ENCODE measurements around the gene CLEC16A.
A peak's percentile ranks its signal among the peaks of the same experiment; 100 is the strongest.
"Not testable (repeated sequence)": the region's sequence is repeated elsewhere in the genome, so short reads cannot be mapped to it uniquely, and the experiment has no call there.

CLEC16A gene

GRCh38 chr16:11088831-11089230, 144.5 kb downstream of the CLEC16A start:
- no peak for DNase-seq

- DNase-seq, result no peak
These were observed 145.2 kb downstream of the CLEC16A start for GRCh38 chr16:11089504-11090124.

- no peak for DNase-seq
These were observed 145.9 kb downstream of the CLEC16A start for GRCh38 chr16:11090232-11090631.

GRCh38 chr16:11091021-11091785, 146.8 kb downstream of the CLEC16A start:
- peak in 1 of 2 donors; percentile 58 for DNase-seq

- no peak for DNase-seq
These were observed 148.6 kb downstream of the CLEC16A start for GRCh38 chr16:11092788-11093571.

GRCh38 chr16:11093572-11094074, 149.3 kb downstream of the CLEC16A start:
- DNase-seq, result no peak

- peak; percentile 67 to 76 for DNase-seq
These were observed 149.9 kb downstream of the CLEC16A start for GRCh38 chr16:11094075-11094856.

GRCh38 chr16:11094857-11095565, 150.6 kb downstream of the CLEC16A start:
- DNase-seq, result peak in 1 of 2 donors; percentile 43

- DNase-seq, result no peak
These were observed 151.6 kb downstream of the CLEC16A start for GRCh38 chr16:11095935-11096334.

GRCh38 chr16:11097094-11097786, 152.9 kb downstream of the CLEC16A start:
- no peak for DNase-seq

- no peak for DNase-seq
These were observed 153.4 kb downstream of the CLEC16A start for GRCh38 chr16:11097787-11098167.

- no peak for DNase-seq
These were observed 154.4 kb downstream of the CLEC16A start for GRCh38 chr16:11098601-11099390.

GRCh38 chr16:11099672-11100205, 155.4 kb downstream of the CLEC16A start:
- no peak for DNase-seq

GRCh38 chr16:11100239-11100750, 155.9 kb downstream of the CLEC16A start:
- peak; percentile 59 to 71 for DNase-seq

GRCh38 chr16:11101283-11101682, 156.9 kb downstream of the CLEC16A start:
- no peak for DNase-seq

GRCh38 chr16:11101695-11102522, 157.5 kb downstream of the CLEC16A start:
- no peak for DNase-seq

- DNase-seq, result no peak
These were observed 158.1 kb downstream of the CLEC16A start for GRCh38 chr16:11102523-11102898.

- not testable (repeated sequence) for DNase-seq
These were observed 158.9 kb downstream of the CLEC16A start for GRCh38 chr16:11103301-11103700.
